GM18861 (cell line): ENCODE data around the gene ELK4.

ENCODE experiments used
- ATAC-seq: cut with Tn5 transposase; IDR thresholded peaks from one replicate; pipeline ENCODE4 v1.9.1; 2021; ENCODE audit not compliant: unreplicated experiment

ELK4 gene, protein sequence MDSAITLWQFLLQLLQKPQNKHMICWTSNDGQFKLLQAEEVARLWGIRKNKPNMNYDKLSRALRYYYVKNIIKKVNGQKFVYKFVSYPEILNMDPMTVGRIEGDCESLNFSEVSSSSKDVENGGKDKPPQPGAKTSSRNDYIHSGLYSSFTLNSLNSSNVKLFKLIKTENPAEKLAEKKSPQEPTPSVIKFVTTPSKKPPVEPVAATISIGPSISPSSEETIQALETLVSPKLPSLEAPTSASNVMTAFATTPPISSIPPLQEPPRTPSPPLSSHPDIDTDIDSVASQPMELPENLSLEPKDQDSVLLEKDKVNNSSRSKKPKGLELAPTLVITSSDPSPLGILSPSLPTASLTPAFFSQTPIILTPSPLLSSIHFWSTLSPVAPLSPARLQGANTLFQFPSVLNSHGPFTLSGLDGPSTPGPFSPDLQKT

GRCh38 chr1:205631768-205632668 lies at the start of gene ELK4:
TSS of gene ELK4 (minus strand) at chr1:205632011. CDS start at chr1:205623882, 8,129 bp downstream.
- ATAC-seq, result peak; percentile 62

DNA sequence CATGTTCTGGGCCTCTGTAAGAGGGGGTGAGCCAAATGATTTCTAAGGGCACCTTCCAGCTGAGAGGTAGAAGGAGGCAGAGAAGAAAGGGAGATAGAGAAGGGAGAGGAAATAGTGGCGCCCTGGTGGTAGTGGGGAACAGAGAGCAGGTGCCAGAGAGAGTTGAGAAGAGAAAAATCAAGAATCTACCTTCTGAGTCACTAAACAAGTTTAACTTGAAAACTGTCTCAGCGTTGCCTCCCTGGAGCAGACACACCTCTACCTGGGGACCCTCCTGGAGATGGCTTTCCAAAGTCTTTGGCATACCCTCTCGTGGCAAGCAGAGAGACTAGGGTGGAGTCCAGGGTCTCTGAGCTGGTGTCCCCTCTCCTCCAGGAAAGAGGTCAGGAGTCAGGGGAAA lies 49.6 kb upstream of the ELK4 start:
- no peak for ATAC-seq

DNA sequence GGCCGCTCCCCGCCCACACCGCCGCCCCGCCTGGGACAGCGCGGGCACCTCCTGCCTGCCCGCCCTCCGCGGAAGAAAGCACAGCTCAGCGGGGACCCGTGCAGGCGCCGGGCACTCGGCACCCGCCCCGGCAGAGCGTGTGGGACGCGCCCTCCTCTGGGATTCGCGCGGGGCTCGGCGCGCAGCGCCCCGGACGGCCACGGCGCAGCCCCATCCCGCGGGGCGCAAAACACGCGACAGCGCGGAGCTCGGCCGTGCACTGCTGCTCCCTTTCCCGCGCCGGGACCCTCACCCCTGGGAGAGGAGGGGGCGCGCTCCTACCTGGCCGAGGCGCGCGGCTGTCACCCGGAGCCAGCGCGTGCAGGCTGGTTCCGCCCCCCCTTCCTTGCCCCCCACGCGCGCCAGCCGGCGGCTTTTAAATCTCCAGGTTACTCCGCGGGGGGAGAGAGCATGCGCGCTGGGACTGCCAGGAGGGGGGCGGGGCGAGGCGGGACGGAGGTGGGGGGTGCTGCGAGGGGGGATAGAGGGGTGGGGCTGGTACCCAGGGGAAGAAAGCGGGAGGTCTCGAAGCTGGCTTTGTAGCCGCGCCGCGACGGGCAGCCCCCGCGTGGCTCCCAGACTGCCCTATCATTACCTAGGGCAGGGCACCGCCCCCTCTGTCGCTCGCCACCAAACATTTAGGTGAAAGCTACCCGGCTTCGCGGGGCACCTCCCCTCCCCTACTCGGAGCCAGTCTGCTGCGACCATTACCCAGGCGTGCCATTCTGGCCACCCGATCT lies 48.5 kb upstream of the ELK4 start, which contains the start of gene SLC45A3:
SLC45A3 (minus strand) TSS at position 437 of the 779 bp plus-strand sequence. CDS start 15,853 bp downstream, outside the sequence.
- no peak for ATAC-seq

GRCh38 chr1:205678286-205679111 lies 46.7 kb upstream of the ELK4 start:
- no peak for ATAC-seq

GRCh38 chr1:205677167-205677566 lies 45.4 kb upstream of the ELK4 start:
- no peak for ATAC-seq

DNA sequence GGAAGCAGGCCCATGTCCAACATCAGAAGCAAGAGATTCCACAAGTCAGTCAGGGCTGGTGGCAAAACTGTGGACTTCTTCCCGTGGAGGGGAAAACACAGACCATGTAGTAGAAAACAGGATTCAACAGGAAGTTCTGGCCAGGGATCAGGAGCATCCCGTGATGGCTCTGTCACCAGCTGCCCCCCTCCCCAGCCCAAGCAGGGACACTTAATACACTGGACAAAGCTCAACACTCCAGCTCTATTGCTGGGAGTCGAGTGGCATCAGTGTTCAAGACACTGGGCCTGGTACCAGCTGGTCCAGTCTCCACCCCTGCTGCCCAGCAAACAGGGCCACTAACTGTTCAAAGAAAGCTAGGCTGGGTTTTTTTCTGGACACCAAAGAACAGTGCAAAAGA lies 44.8 kb upstream of the ELK4 start:
- no peak for ATAC-seq

- no peak for ATAC-seq
Measured at GRCh38 chr1:205676002-205676401, 44.2 kb upstream of the ELK4 start.

GRCh38 chr1:205675247-205675646 lies 43.4 kb upstream of the ELK4 start:
- no peak for ATAC-seq

DNA sequence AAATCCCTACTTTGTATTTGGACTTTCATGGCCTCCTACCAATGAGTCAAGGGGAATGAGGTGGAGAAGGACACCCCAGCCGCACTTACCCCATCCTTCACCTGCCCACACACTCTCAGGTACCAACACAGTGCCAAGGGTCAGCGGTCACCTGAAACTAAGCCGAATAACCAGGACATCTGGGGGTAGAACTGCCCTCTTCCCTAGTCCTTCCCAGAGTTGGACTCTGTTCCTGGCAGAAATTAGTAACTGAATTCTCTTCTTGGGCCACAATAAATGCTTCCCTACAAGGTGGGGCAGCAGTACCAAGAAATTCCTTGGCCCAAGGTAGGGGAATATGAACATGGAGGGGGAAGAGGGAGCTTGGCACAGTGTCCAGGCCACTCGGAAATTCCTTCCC lies 41.2 kb upstream of the ELK4 start:
- no peak for ATAC-seq

- no peak for ATAC-seq
Measured at GRCh38 chr1:205672395-205672889, 40.6 kb upstream of the ELK4 start.

DNA sequence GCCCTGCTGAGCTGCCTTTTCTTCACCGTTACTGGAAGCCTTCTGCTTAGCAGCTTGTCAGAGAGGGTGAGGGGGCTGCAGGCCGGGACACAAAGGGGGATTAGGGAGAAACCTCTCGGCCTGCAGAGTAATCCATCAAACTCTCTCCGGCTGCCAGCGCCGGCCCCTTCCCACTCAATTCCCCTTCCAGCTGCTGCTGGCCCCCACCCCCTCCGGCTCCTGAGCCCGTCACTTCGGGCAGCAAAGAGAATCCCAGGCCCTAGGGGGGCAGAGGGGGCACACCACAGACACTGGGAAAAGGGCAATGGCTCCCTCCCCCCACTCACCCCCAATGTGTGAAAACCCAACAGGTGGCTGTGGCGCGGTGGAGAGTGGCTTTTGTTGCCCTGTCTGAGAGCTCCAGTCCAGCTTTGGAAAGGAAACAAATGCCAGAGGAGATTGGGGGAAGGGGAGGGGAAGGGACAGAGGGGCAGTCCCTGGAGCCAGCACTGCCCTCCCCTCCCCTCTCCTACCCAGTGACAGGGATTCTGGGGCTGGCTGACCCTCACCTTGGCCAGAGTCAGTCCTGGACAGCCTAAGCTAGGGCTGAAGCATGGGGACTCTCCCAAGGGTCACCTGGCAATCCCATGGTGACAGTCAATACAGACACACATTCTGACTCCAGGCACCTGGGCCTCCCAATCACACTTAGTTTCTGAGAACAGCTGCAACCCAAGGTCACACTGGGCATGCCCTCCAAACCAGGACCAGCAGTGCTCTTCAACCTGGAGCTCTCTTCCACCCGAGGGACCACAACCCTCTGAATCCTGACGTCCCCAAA lies 39.0 kb upstream of the ELK4 start:
- ATAC-seq, result no peak

- no peak for ATAC-seq
Measured at GRCh38 chr1:205670150-205670446, 38.3 kb upstream of the ELK4 start.

DNA sequence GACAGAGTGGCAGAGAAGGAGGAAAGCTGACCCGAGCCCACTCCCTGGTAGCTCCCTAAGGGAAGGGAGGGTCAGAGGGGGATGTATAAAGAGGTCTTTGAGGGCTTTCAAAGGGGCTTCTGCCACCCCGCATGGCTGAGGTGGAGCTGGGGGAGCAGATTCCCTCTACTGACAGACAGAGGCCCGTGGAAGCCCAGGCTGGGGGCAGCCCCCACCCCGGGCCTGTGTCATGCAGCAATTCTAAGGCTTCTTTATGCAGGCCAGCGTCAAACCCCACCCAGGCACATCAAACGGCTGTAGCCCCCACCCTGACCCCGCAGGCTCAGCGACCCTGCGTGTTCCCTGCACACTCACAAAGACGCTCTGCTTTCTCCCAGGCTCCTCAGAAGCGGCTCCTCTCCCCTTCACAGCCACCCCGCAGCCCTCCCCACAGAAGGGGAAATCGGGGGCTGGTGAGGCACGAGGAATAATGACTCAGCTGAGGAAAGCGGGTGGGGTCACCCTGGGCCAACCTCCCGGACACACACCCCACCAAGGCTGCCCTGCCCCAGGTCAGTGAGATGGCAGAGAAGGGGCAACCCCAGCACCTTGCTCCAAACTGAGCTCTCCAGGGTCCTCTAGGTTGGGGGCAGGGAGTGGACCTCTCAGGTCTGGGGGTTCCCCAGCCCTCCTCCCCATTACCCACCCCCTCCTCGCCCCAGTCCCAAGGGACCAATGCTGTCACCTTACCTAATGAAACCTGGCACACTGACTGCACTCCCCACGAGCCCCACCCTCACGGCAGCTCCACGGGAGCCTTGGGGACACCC lies 37.7 kb upstream of the ELK4 start:
- ATAC-seq, result no peak

- no peak for ATAC-seq
Measured at GRCh38 chr1:205668951-205669340, 37.1 kb upstream of the ELK4 start.

GRCh38 chr1:205667909-205668643 lies 36.3 kb upstream of the ELK4 start:
- no peak for ATAC-seq

DNA sequence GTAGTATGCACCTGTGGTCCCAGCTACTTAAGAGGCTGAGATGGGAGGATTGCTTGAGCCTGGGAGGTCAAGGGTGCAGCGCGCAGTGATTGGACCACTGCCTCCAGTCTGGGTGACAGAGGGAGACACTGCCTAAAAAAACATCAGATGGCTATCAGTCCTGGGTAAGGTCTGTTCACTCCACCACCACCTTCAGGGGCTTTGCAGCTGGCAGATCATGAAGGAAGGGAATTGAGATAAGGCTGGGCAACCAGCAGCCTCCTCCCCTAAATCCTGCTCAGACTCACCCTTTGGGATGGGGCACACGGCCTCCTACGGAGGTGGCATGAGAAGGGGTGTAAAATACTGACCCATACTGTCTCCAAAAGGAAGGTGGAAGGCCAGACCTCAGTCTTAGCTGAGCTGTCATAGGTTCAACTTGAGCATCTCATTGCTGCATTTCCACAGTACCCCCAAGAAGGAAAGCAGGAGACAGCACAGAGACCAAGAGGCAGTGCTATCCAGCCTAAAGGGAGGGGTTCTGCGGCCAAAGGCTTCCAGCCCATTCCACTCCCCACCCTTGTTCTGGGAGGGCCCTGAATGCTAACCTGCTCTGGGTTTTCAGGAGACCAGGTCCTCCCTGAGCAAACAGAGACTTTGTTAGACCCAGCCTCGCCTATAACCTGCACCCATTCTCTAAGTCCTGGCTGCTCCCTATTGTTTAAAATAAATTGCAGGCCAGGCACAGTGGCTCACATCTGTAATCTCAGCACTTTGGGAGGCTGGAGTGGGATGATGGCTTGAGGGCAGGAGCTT lies 34.8 kb upstream of the ELK4 start:
- ATAC-seq, result no peak
